Testis (tissue), 3 donors: Measurements from ENCODE around the gene HBS1L. TPM values are rescaled to one million over a fixed set of nuclear protein-coding genes. Genes with fewer than 3 reads are reported as not detected.

Experiments
- DNase-seq: peaks from one replicate; pipeline ENCODE4 v3.0.0-alpha.2; 2019
- H3K27ac ChIP-seq, 2 donors: fragments of 200-600 bp; sonication (generic); one replicate each; pipeline ENCODE4 v1.5.1; 2019
- H3K27me3 ChIP-seq: fragments of 200-600 bp; sonication (generic); one replicate; pipeline ENCODE4 v1.5.1; 2019
- H3K36me3 ChIP-seq: fragments of 200-600 bp; sonication (generic); one replicate; pipeline ENCODE4 v1.5.1; 2017; ENCODE audit warnings: low read depth; ENCODE audit errors: missing control alignments
- H3K4me1 ChIP-seq: fragments of 200-600 bp; sonication (generic); one replicate; pipeline ENCODE4 v1.5.1; 2019
- H3K4me3 ChIP-seq, 2 donors: fragments of 200-600 bp; sonication (generic); one replicate each; pipeline ENCODE4 v1.5.1; 2017 to 2019
- H3K9me3 ChIP-seq: fragments of 200-600 bp; sonication (generic); one replicate; pipeline ENCODE4 v1.5.1; 2017
- CTCF ChIP-seq, 3 experiments: fragments of 450-650 bp in 2 of 3; fragments of 200-600 bp in 1 of 3; sonication (generic) in 1 of 3; IDR thresholded peaks; one replicate each; pipeline ENCODE4 v1.5.1; 2016 to 2019; ENCODE audit warnings: antibody characterized with exemption in 3 of 3, mild to moderate bottlenecking in 2 of 3, moderate library complexity in 1 of 3
- POLR2A ChIP-seq: fragments of 450-650 bp; IDR thresholded peaks from one replicate; pipeline ENCODE4 v1.6.1; 2017; ENCODE audit warnings: antibody characterized with exemption, mild to moderate bottlenecking, moderate library complexity
- WGBS, 2 donors: methylation state at CpG; one replicate each; pipeline ENCODE4 v1.1.5; 2018; 5-methylcytosine and 5-hydroxymethylcytosine counted together
- intact Hi-C: fragments of 100-400 bp; cut with DNase I; formaldehyde crosslinking; loops from one replicate; pipeline ENCODE4 v1.15.1; 2023; ENCODE audit warnings: low total_unique reads
- polyA plus RNA-seq: library from polyadenylated mRNA; stranded (reverse); fragments of 350-450 nt; fragmentation: Illumina TruSeq; extraction: RNeasy Lipid Tissue Mini Kit (QIAGEN cat#74804); gene quantifications from one replicate; pipeline ENCODE4 v1.2.3, GENCODE V29; 2014; ENCODE audit warnings: low read depth, low replicate concordance; ENCODE audit not compliant: insufficient read depth
- total RNA-seq, 2 donors: library from RNA; depleted of rRNA; stranded (reverse); fragments of >200 nt; gene quantifications; one replicate each; pipeline ENCODE4 v1.2.3, GENCODE V29; 2016

Gene HBS1L
- total and polyA plus RNA-seq, 3 donors from 2014 or later, result 41.1 to 54.9 (median 51.8) TPM

DNA sequence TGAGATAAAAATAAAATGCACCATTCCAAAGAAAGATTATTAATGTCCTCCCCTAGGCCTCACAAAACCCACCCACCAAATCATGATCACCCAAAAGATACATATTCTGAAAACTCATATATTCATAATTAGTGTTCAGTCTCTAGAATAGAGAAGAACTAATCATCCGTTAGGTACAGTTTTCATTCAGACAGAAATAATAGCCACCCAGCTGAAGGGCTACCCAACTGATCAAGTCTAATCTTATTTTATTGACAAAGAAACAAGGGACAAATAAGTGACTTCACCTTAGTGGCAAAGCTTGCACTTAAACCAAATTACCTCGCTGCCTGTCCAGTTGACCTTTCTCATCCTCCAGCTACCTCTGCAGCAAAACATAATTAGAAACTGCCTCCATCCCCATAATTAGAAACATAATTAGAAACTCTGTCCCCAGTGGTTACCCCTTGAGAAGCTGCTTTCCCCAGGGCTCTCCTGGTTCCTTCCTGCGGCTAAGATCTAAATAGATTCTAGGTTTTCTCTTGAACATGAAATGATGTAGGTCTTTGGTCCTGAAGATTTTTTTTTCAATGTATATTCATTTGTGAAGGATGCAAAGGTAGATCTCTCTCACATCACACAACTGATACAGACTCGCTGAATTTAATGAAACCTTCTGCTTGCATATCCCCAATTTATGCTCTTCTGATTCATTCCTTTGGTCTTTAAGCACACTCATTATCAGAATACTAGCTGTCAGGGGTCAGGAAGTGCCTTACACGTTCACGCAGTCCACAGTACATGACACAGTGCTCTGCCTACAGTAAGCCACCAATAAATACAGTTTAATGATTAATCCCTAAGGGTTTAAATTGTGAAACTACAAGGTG lies 46.3 kb downstream of the HBS1L start:
- H3K9me3 ChIP-seq, result no peaks in the 10 kb centered on the region
- no peak for TF ChIP-seq CTCF (IDR thresholded peaks at IDR 0.05)
- TF ChIP-seq POLR2A, result no peak
- H3K4me1 ChIP-seq, result no peaks in the 10 kb centered on the region
- DNase-seq, result no peak
- intact Hi-C loops, result no loop called here
- no peaks in the 10 kb centered on the region for H3K27me3 ChIP-seq
- H3K27ac ChIP-seq, result no peak overlapping the region
- H3K4me3 ChIP-seq, result no peak overlapping the region
- 87% methylated on average over 6 of the region's 6 CpGs for WGBS, 2 donors
- H3K36me3 ChIP-seq, result no peaks in the 10 kb centered on the region

GRCh38 chr6:135006386-135006914 lies 48.2 kb downstream of the HBS1L start:
- no peaks in the 10 kb centered on the region for H3K27me3 ChIP-seq
- no peaks in the 10 kb centered on the region for H3K4me1 ChIP-seq
- 94 to 95% methylated on average over 3 of the region's 3 CpGs for WGBS, 2 donors
- H3K27ac ChIP-seq, result no peak overlapping the region
- no peak for DNase-seq
- no peaks in the 10 kb centered on the region for H3K36me3 ChIP-seq
- no peak overlapping the region for H3K4me3 ChIP-seq
- H3K9me3 ChIP-seq, result no peaks in the 10 kb centered on the region
- TF ChIP-seq CTCF (IDR thresholded peaks at IDR 0.05) (no peak), POLR2A (no peak)
- intact Hi-C loops, result no loop called here

- 88 to 91% methylated on average over 2 of the region's 2 CpGs for WGBS, 2 donors
- Histone ChIP-seq H3K9me3 (no peaks in the 10 kb centered on the region), H3K4me1 (no peaks in the 10 kb centered on the region), H3K36me3 (no peaks in the 10 kb centered on the region), H3K27me3 (no peaks in the 10 kb centered on the region), H3K4me3 (no peak overlapping the region), H3K27ac (no peak overlapping the region)
- TF ChIP-seq POLR2A (no peak), CTCF (IDR thresholded peaks at IDR 0.05) (no peak)
- no peak for DNase-seq
- intact Hi-C loops, result no loop called here
Measured at GRCh38 chr6:135004399-135004798, 50.2 kb downstream of the HBS1L start.

GRCh38 chr6:135002974-135003703 lies 51.5 kb downstream of the HBS1L start:
- WGBS, 2 donors, result 86 to 92% methylated on average over 6 of the region's 6 CpGs
- Histone ChIP-seq H3K4me3 (no peak overlapping the region), H3K27me3 (no peaks in the 10 kb centered on the region), H3K4me1 (no peaks in the 10 kb centered on the region), H3K36me3 (no peaks in the 10 kb centered on the region), H3K27ac (no peak overlapping the region), H3K9me3 (no peaks in the 10 kb centered on the region)
- TF ChIP-seq POLR2A, result no peak
- TF ChIP-seq CTCF (IDR thresholded peaks at IDR 0.05), result no peak
- intact Hi-C loops, result no loop called here
- DNase-seq, result no peak
